A549 (cell line): ENCODE measurements around the gene SNX10.
"Not testable (repeated sequence)": the region's sequence is repeated elsewhere in the genome, so short reads cannot be mapped to it uniquely, and the experiment has no call there.

Experiments used
- CBX8 ChIP-seq: fragments of 200-600 bp; sonication (generic); IDR thresholded peaks from 2 replicates; pipeline ENCODE4 v1.6.1; 2016
- CTCF ChIP-seq: fragments of >200 bp; sonication (Bioruptor Twin); formaldehyde crosslinking; IDR thresholded peaks from 3 replicates; pipeline ENCODE4 v1.5.1; 2016
- JUNB ChIP-seq: fragments of >200 bp; sonication (Bioruptor Twin); formaldehyde crosslinking; IDR thresholded peaks from 2 replicates; pipeline ENCODE4 v1.6.1; 2016
- MAFK ChIP-seq: fragments of 450-650 bp; IDR thresholded peaks from 2 replicates; pipeline ENCODE4 v1.6.1; 2014; ENCODE audit not compliant: partially characterized antibody
- NR3C1 ChIP-seq: fragments of >200 bp; sonication (Bioruptor Twin); formaldehyde crosslinking; IDR thresholded peaks from 3 replicates; pipeline ENCODE4 v1.6.1; 2017
- POLR2A ChIP-seq: IDR thresholded peaks from 2 replicates; pipeline ENCODE4 v1.6.1; 2012; ENCODE audit warnings: mild to moderate bottlenecking, low read length
- POLR2AphosphoS2 ChIP-seq: conservative IDR thresholded peaks from 2 replicates; pipeline ENCODE4 v1.6.1; 2012; ENCODE audit warnings: low read length, improper control_type of control experiment, inconsistent platforms
- SREBF2 ChIP-seq: fragments of 450-650 bp; IDR thresholded peaks from 2 replicates; pipeline ENCODE4 v1.6.1; 2014; ENCODE audit warnings: mild to moderate bottlenecking, moderate library complexity
- ZSCAN20 ChIP-seq: fragments of 250-450 bp; sonication (Bioruptor Pico); IDR thresholded peaks from 2 replicates; pipeline ENCODE4 v1.8.0; 2022; ENCODE audit warnings: mild to moderate bottlenecking, moderate library complexity
- TF ChIP-seq, protein P1 (sequence below): fragments of 200-600 bp; sonication (generic); IDR thresholded peaks from 2 replicates; pipeline ENCODE4 v1.6.1; 2016; ENCODE audit warnings: antibody characterized with exemption, mild to moderate bottlenecking, moderate library complexity

DNA sequence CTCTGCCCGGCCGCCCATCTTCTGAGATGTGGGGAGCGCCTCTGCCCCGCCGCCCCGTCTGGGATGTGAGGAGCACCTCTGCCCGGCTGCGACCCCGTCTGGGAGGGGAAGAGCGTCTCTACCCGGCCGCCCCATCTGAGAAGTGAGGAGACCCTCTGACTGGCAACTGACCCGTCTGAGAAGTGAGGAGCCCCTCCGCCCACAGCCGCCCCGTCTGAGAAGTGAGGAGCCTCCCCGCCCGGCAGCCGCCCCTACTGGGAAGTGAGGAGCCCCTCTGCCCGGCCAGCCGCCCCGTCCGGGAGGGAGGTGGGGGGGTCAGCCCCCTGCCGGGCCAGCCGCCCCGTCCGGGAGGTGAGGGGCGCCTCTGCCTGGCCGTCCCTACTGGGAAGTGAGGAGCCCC is 29.8 kb upstream of the SNX10 start:
- TF ChIP-seq CTCF; NR3C1; MAFK; ZSCAN20 (CRISPR knock-in tag); POLR2AphosphoS2; POLR2A; SREBF2; CBX8; JUNB: not testable (repeated sequence)
- TF ChIP-seq, protein P1, sequence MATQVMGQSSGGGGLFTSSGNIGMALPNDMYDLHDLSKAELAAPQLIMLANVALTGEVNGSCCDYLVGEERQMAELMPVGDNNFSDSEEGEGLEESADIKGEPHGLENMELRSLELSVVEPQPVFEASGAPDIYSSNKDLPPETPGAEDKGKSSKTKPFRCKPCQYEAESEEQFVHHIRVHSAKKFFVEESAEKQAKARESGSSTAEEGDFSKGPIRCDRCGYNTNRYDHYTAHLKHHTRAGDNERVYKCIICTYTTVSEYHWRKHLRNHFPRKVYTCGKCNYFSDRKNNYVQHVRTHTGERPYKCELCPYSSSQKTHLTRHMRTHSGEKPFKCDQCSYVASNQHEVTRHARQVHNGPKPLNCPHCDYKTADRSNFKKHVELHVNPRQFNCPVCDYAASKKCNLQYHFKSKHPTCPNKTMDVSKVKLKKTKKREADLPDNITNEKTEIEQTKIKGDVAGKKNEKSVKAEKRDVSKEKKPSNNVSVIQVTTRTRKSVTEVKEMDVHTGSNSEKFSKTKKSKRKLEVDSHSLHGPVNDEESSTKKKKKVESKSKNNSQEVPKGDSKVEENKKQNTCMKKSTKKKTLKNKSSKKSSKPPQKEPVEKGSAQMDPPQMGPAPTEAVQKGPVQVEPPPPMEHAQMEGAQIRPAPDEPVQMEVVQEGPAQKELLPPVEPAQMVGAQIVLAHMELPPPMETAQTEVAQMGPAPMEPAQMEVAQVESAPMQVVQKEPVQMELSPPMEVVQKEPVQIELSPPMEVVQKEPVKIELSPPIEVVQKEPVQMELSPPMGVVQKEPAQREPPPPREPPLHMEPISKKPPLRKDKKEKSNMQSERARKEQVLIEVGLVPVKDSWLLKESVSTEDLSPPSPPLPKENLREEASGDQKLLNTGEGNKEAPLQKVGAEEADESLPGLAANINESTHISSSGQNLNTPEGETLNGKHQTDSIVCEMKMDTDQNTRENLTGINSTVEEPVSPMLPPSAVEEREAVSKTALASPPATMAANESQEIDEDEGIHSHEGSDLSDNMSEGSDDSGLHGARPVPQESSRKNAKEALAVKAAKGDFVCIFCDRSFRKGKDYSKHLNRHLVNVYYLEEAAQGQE, result not testable (repeated sequence)
